ENCODE results near the gene TMEM59L. TPM values are rescaled to one million over a fixed set of nuclear protein-coding genes. Genes with fewer than 3 reads are reported as not detected.

TMEM59L gene
- total and polyA plus RNA-seq, 3 donors from 2014 or later, result 4.3 to 7.0 (median 4.5) TPM

DNA sequence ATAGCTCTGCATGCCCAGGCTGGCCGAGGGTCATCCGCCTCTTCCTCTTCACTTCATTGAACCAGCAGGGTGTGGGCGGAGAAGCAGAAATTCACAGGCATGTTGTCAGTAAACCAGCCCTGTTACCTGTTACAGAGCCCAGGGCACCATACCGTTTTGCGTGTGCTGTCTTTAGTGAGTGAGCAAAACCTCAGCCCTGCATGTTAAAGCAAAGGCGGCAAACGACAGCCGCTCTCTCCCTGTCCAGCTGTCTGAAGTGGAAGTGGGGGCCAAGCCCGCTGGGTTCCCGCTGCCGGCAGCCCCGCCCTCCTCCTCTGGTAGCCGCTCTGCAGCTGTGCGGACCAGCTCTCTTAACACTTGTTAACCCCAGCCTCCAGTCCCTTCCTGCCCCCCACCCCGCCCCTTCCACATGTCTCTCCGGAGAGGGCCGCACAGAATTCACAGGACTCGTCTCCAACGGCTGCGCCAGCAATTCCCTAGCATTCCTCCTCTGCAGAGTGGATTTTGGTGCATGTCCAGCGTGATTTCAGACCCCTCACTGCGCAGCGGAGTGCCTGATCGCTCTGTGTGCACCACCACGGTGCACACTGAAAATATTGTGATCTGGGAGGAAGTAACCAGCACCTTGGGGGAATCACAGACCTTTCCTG lies 36.8 kb downstream of the TMEM59L start:
- intact Hi-C loops (cut with DNase I; ENCODE audit: low total_unique reads), result no loop called here
- Histone ChIP-seq H3K27ac (peak overlapping the region; percentile 27 to 85), H3K36me3 (ENCODE audit: low read depth, missing control alignments) (no peaks in the 10 kb centered on the region), H3K27me3 (no peaks in the 10 kb centered on the region), H3K4me1 (peaks cover 32% of the 10 kb centered on the region), H3K9me3 (no peaks in the 10 kb centered on the region), H3K4me3 (no peak overlapping the region)
- DNase-seq, result peak; percentile 74
- 36 to 38% methylated on average over 6 to 25 of the region's 25 CpGs for WGBS, 2 donors
- TF ChIP-seq, protein P1, sequence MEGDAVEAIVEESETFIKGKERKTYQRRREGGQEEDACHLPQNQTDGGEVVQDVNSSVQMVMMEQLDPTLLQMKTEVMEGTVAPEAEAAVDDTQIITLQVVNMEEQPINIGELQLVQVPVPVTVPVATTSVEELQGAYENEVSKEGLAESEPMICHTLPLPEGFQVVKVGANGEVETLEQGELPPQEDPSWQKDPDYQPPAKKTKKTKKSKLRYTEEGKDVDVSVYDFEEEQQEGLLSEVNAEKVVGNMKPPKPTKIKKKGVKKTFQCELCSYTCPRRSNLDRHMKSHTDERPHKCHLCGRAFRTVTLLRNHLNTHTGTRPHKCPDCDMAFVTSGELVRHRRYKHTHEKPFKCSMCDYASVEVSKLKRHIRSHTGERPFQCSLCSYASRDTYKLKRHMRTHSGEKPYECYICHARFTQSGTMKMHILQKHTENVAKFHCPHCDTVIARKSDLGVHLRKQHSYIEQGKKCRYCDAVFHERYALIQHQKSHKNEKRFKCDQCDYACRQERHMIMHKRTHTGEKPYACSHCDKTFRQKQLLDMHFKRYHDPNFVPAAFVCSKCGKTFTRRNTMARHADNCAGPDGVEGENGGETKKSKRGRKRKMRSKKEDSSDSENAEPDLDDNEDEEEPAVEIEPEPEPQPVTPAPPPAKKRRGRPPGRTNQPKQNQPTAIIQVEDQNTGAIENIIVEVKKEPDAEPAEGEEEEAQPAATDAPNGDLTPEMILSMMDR (IDR thresholded peaks at IDR 0.05), result no peak
- TF ChIP-seq POLR2A (IDR thresholded peaks at IDR 0.05), result no peak

DNA sequence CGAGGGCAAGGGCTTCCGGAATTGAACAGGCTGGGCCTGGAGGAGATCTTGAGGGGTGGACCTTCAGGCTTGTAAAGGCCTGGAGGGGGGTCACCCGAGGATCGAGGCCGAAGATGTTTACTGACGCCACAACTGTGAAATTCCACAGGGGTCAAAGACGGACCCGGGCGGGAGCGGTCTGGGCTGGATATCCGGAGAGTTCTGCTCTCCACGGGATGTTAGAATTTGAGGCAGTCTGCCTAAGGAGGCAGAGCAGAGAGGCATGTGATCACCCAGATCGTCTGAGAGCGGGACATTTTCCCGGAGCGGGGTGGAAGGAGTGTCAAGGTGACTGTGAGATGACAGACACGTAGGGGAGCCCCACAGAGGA lies 37.3 kb downstream of the TMEM59L start:
- H3K27ac ChIP-seq, result peak overlapping the region; percentile 27 to 85
- no peaks in the 10 kb centered on the region for H3K27me3 ChIP-seq
- no peak overlapping the region for H3K4me3 ChIP-seq
- no peaks in the 10 kb centered on the region for H3K36me3 ChIP-seq (ENCODE audit: low read depth, missing control alignments)
- TF ChIP-seq POLR2A (IDR thresholded peaks at IDR 0.05), result no peak
- TF ChIP-seq, protein P1 (IDR thresholded peaks at IDR 0.05), result no peak
- 38 to 50% methylated on average over 12 to 17 of the region's 17 CpGs for WGBS, 2 donors
- no peaks in the 10 kb centered on the region for H3K9me3 ChIP-seq
- H3K4me1 ChIP-seq, result peaks cover 32% of the 10 kb centered on the region
- intact Hi-C loops (cut with DNase I; ENCODE audit: low total_unique reads), result no loop called here
- peak; percentile 74 for DNase-seq

DNA sequence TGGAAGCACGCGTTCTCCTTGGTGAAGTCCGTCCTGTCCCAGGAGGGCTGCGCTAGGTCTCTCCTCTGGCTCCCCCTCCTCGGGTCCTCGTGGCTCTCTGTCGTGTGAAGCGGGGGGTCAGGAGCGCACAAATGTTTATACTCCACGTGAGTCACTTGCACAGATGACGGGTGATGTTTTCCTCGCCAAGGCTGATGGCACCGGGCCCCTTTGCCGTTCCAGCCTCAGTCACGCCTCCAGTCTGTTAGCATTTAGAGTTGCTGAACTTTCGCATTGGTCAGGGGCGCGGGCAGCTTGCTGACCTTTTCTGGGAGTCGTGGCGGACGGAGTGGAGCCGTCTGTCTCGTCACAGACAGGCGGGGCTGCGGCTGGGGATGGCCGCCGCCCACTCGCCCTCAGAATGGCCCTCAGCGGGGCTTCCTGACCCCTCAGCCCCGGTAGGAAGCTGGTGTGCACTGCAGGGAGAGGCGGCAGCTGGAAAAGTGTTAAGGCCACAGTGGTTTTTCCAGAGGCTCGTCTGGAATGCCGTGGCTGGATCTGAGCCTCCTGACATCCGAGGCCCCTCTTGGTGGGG lies 37.9 kb downstream of the TMEM59L start:
- no peak overlapping the region for H3K4me3 ChIP-seq
- 62 to 69% methylated on average over 10 to 34 of the region's 34 CpGs for WGBS, 2 donors
- no peaks in the 10 kb centered on the region for H3K36me3 ChIP-seq (ENCODE audit: low read depth, missing control alignments)
- peaks cover 34% of the 10 kb centered on the region for H3K4me1 ChIP-seq
- TF ChIP-seq, protein P1 (IDR thresholded peaks at IDR 0.05), result no peak
- TF ChIP-seq POLR2A (IDR thresholded peaks at IDR 0.05), result no peak
- no peaks in the 10 kb centered on the region for H3K9me3 ChIP-seq
- peak overlapping the region; percentile 27 to 85 for H3K27ac ChIP-seq
- no peaks in the 10 kb centered on the region for H3K27me3 ChIP-seq
- DNase-seq, result peak; percentile 64
- intact Hi-C loops (cut with DNase I; ENCODE audit: low total_unique reads), result no loop called here

DNA sequence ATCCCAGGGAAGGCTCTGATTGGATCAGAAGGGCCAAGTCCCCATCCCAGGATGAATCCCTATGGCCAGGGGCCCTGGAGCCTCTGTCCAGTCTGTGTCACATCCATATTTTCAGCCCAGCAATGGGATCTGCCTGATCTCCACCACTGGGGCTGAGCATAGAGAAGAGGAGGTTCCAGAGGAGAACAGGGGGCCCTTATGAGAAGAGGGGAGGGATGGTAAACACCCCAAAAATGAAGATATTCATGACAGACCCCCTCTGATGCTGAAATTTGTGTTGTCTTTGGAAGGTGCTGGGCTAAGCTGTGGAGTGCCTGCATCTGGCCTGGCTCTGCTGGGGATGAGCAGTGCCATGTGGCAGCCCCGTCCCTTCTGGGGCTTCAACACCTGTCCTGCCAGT lies 38.6 kb downstream of the TMEM59L start:
- WGBS, 2 donors, result 100% methylated on average over 1 of the region's 1 CpG; no CpG with 5 or more reads in 1 of the 2 donors
- H3K27me3 ChIP-seq, result no peaks in the 10 kb centered on the region
- TF ChIP-seq POLR2A (IDR thresholded peaks at IDR 0.05), result no peak
- TF ChIP-seq, protein P1 (IDR thresholded peaks at IDR 0.05), result no peak
- H3K36me3 ChIP-seq (ENCODE audit: low read depth, missing control alignments), result no peaks in the 10 kb centered on the region
- no peak overlapping the region for H3K4me3 ChIP-seq
- peaks cover 39% of the 10 kb centered on the region for H3K4me1 ChIP-seq
- H3K9me3 ChIP-seq, result no peaks in the 10 kb centered on the region
- intact Hi-C loops (cut with DNase I; ENCODE audit: low total_unique reads), result no loop called here
- peak overlapping the region; percentile 27 to 85 for H3K27ac ChIP-seq
- no peak for DNase-seq

DNA sequence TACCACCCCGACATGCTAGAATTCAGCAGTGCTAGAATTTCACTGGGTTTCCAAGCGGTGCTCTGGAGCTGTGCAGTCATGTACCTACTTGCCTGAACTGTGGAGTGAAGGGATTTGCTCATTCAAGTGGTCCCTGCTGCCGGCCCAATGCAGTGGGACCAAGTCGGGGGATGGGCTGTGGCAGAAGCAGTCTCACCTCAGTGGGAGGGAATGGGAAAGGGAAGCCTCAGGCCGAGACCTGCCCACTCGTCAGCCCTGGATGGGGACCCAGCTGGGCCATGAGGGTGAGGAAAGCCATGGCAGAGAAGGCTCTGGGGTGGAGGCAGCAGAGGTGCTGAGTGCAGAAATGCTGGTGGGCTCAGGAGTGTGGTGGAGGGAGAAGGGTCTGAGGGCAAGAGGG lies 39.1 kb downstream of the TMEM59L start:
- WGBS, 2 donors, result 90% methylated on average over 4 to 5 of the region's 6 CpGs
- no peaks in the 10 kb centered on the region for H3K36me3 ChIP-seq (ENCODE audit: low read depth, missing control alignments)
- TF ChIP-seq, protein P1 (IDR thresholded peaks at IDR 0.05), result no peak
- no peak for TF ChIP-seq POLR2A (IDR thresholded peaks at IDR 0.05)
- intact Hi-C loops (cut with DNase I; ENCODE audit: low total_unique reads), result no loop called here
- no peak overlapping the region for H3K27ac ChIP-seq
- DNase-seq, result no peak
- no peak overlapping the region for H3K4me3 ChIP-seq
- peaks cover 44% of the 10 kb centered on the region for H3K4me1 ChIP-seq
- no peaks in the 10 kb centered on the region for H3K27me3 ChIP-seq
- H3K9me3 ChIP-seq, result no peaks in the 10 kb centered on the region
